Measurements from ENCODE around the gene MTG2. TPM values are rescaled to one million over a fixed set of nuclear protein-coding genes. Genes with fewer than 3 reads are reported as not detected.

The MTG2 gene
- total and polyA plus RNA-seq, 4 donors = 18.3 to 35.5 (median 28.5) TPM

- no peak for DNase-seq
- Histone ChIP-seq H3K4me1 (ENCODE audit: control insufficient read depth in 5 of 5, insufficient read depth in 5 of 5, low read length in 5 of 5) (no peaks in the 10 kb centered on the region), H3K9me3 (ENCODE audit: control insufficient read depth in 4 of 4, insufficient read depth in 3 of 4, low read length in 3 of 4) (no peaks in the 10 kb centered on the region), H3K36me3 (ENCODE audit: control insufficient read depth in 4 of 4, insufficient read depth in 4 of 4, low read length in 4 of 4) (peaks cover 4 to 38% (median 9%) of the 10 kb centered on the region in 4 donors), H3K27ac (ENCODE audit: low read depth in 1 of 2, low read length in 1 of 2) (no peak overlapping the region), H3K9ac (ENCODE audit: insufficient read depth in 1 of 2, low read length in 2 of 2) (no peak overlapping the region), H3K4me3 (no peak overlapping the region), H3K27me3 (ENCODE audit: control insufficient read depth in 3 of 3, insufficient read depth in 3 of 3, low read length in 2 of 3) (no peaks in the 10 kb centered on the region)
- ATAC-seq (ENCODE audit: insufficient read depth, low FRiP score) = no peak
- no peak for TF ChIP-seq CTCF (IDR thresholded peaks at IDR 0.05; ENCODE audit: control extremely low read depth, extremely low read depth)
- 97 to 98% methylated on average over 26 of the region's 26 CpGs for WGBS, 2 donors
Measured at GRCh38 chr20:62174870-62175624, 7.8 kb upstream of the MTG2 start.

- H3K36me3 ChIP-seq (ENCODE audit: control insufficient read depth in 4 of 4, insufficient read depth in 4 of 4, low read length in 4 of 4) = peaks cover 4 to 38% (median 9%) of the 10 kb centered on the region in 4 donors
- no peak overlapping the region for H3K4me3 ChIP-seq
- no peak for DNase-seq
- H3K4me1 ChIP-seq (ENCODE audit: control insufficient read depth in 5 of 5, insufficient read depth in 5 of 5, low read length in 5 of 5) = no peaks in the 10 kb centered on the region
- 95 to 97% methylated on average over 10 of the region's 10 CpGs for whole genome bisulfite sequencing, 2 donors
- H3K27me3 ChIP-seq (ENCODE audit: control insufficient read depth in 3 of 3, insufficient read depth in 3 of 3, low read length in 2 of 3) = no peaks in the 10 kb centered on the region
- H3K9me3 ChIP-seq (ENCODE audit: control insufficient read depth in 4 of 4, insufficient read depth in 3 of 4, low read length in 3 of 4) = no peaks in the 10 kb centered on the region
- no peak overlapping the region for H3K27ac ChIP-seq (ENCODE audit: low read depth in 1 of 2, low read length in 1 of 2)
- H3K9ac ChIP-seq (ENCODE audit: insufficient read depth in 1 of 2, low read length in 2 of 2) = no peak overlapping the region
- no peak for TF ChIP-seq CTCF (IDR thresholded peaks at IDR 0.05; ENCODE audit: control extremely low read depth, extremely low read depth)
- ATAC-seq (ENCODE audit: insufficient read depth, low FRiP score) = no peak
Measured at GRCh38 chr20:62175711-62176110, 7.1 kb upstream of the MTG2 start.

- no peaks in the 10 kb centered on the region for H3K9me3 ChIP-seq (ENCODE audit: control insufficient read depth in 4 of 4, insufficient read depth in 3 of 4, low read length in 3 of 4)
- H3K4me3 ChIP-seq = no peak overlapping the region
- TF ChIP-seq CTCF (IDR thresholded peaks at IDR 0.05; ENCODE audit: control extremely low read depth, extremely low read depth) = no peak
- WGBS, 2 donors = 94 to 95% methylated on average over 15 of the region's 15 CpGs
- no peak overlapping the region for H3K9ac ChIP-seq (ENCODE audit: insufficient read depth in 1 of 2, low read length in 2 of 2)
- ATAC-seq (ENCODE audit: insufficient read depth, low FRiP score) = no peak
- peaks cover 0 to 3% (median 0%) of the 10 kb centered on the region in 5 donors for H3K4me1 ChIP-seq (ENCODE audit: control insufficient read depth in 5 of 5, insufficient read depth in 5 of 5, low read length in 5 of 5)
- H3K27ac ChIP-seq (ENCODE audit: low read depth in 1 of 2, low read length in 1 of 2) = no peak overlapping the region
- DNase-seq = no peak
- no peaks in the 10 kb centered on the region for H3K27me3 ChIP-seq (ENCODE audit: control insufficient read depth in 3 of 3, insufficient read depth in 3 of 3, low read length in 2 of 3)
- H3K36me3 ChIP-seq (ENCODE audit: control insufficient read depth in 4 of 4, insufficient read depth in 4 of 4, low read length in 4 of 4) = peaks cover 4 to 38% (median 11%) of the 10 kb centered on the region in 4 donors
Measured at GRCh38 chr20:62176866-62177265, 6.0 kb upstream of the MTG2 start.

Data from lung (tissue), 12 donors.